Kidney (tissue), 14 donors: ENCODE data around the gene SLC7A1. TPM values are rescaled to one million over a fixed set of nuclear protein-coding genes. Genes with fewer than 3 reads are reported as not detected.

Source experiments
- DNase-seq, 5 donors: peaks; one replicate each; pipeline ENCODE4 v3.0.0-alpha.2; 2013 to 2020
- FAIRE-seq: peaks from 2 replicates; lab custom pipeline; 2012; peaks lifted over from hg19 to GRCh38; lab: Jason Lieb, UNC
- H3K27ac ChIP-seq, 2 donors: one replicate each; pipeline ENCODE4 v1.7.0; 2013; ENCODE audit warnings: low read depth in 2 of 2, low read length in 2 of 2, inconsistent platforms in 1 of 2
- H3K27me3 ChIP-seq: one replicate; pipeline ENCODE4 v1.7.1; 2013; ENCODE audit warnings: low read length, inconsistent platforms; ENCODE audit not compliant: control insufficient read depth, insufficient read depth
- H3K36me3 ChIP-seq, 3 donors: one replicate each; pipeline versions ENCODE4 v1.7.0 to v1.7.1; 2013; ENCODE audit warnings: low read length in 3 of 3, control low read depth in 1 of 3, inconsistent platforms in 1 of 3; ENCODE audit not compliant: insufficient read depth in 3 of 3, control insufficient read depth in 2 of 3
- H3K4me1 ChIP-seq, 3 donors: one replicate each; pipeline versions ENCODE4 v1.7.0 to v1.7.1; 2013; ENCODE audit warnings: low read length in 3 of 3, inconsistent platforms in 1 of 3, low read depth in 1 of 3; ENCODE audit not compliant: control insufficient read depth in 2 of 3, insufficient read depth in 2 of 3
- H3K4me3 ChIP-seq, 3 donors: one replicate each; pipeline versions ENCODE4 v1.7.0 to v1.8.1; 2013; ENCODE audit warnings: low read length in 3 of 3, control low read depth in 1 of 3, inconsistent platforms in 1 of 3
- H3K9ac ChIP-seq, 3 donors: one replicate each; pipeline versions ENCODE4 v1.7.0 to v1.7.1; 2013; ENCODE audit warnings: low read length in 3 of 3, control low read depth in 1 of 3, inconsistent platforms in 1 of 3
- H3K9me3 ChIP-seq, 3 donors: one replicate each; pipeline versions ENCODE4 v1.7.0 to v1.7.1; 2013; ENCODE audit warnings: low read length in 3 of 3, control low read depth in 1 of 3, inconsistent platforms in 1 of 3; ENCODE audit not compliant: control insufficient read depth in 2 of 3, insufficient read depth in 1 of 3
- intact Hi-C: fragments of 100-400 bp; cut with DNase I; formaldehyde crosslinking; loops from one replicate; pipeline ENCODE4 v1.11.1; 2022
- polyA plus RNA-seq: library from polyadenylated mRNA; stranded (reverse); fragments of 350-450 nt; fragmentation: Illumina TruSeq; extraction: RNeasy Lipid Tissue Mini Kit (QIAGEN cat#74804); gene quantifications from one replicate; pipeline ENCODE4 v1.2.3, GENCODE V29; 2014; ENCODE audit warnings: low read depth, low replicate concordance; ENCODE audit not compliant: insufficient read depth
- total RNA-seq: library from RNA; stranded (reverse); fragmentation: NEBNext Ultra II Directional; extraction: Animal tissue kit (Norgen Biotek cat#: 25700); gene quantifications from one replicate; pipeline ENCODE4 v1.2.1, GENCODE V29; 2021
- TF ChIP-seq, protein P1 (sequence below): IDR thresholded peaks from 3 replicates; pipeline ENCODE4 v1.5.1; 2012; ENCODE audit warnings: mild to moderate bottlenecking, moderate library complexity, borderline replicate concordance; ENCODE audit not compliant: insufficient read depth; ENCODE audit errors: extremely low read depth
- donor health status: control.
- donor health status: control.
- donor health status: control.
- donor health status: control.
- donor health status: control.
- donor health status: DM: yes; HTN: yes; CAD: no.
- donor health status: Normal renal cell carcinoma (clear cell type).

The SLC7A1 gene
- total and polyA plus RNA-seq, 2 donors from 2014 or later: 2.8 to 64.5 TPM

DNA sequence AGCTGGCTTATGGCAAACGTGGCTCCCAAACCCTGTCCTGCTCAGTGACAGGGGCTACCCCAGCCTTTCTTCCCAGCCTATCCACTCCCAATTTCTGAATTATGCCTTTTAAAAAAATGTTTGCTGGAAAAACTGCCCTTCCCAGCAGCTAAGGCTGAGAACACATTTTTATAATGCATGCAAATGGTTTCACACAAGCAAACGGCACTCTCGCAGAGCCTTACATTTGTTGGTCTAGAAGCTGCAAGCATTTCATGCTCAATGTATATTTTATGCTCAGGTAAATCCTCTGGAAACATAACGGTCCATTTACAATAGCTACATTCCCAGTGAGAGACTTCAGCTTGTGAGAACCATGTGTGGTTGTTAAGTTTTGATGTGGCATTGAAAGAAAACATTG is 61.4 kb downstream of the SLC7A1 start:
- TF ChIP-seq, protein P1, sequence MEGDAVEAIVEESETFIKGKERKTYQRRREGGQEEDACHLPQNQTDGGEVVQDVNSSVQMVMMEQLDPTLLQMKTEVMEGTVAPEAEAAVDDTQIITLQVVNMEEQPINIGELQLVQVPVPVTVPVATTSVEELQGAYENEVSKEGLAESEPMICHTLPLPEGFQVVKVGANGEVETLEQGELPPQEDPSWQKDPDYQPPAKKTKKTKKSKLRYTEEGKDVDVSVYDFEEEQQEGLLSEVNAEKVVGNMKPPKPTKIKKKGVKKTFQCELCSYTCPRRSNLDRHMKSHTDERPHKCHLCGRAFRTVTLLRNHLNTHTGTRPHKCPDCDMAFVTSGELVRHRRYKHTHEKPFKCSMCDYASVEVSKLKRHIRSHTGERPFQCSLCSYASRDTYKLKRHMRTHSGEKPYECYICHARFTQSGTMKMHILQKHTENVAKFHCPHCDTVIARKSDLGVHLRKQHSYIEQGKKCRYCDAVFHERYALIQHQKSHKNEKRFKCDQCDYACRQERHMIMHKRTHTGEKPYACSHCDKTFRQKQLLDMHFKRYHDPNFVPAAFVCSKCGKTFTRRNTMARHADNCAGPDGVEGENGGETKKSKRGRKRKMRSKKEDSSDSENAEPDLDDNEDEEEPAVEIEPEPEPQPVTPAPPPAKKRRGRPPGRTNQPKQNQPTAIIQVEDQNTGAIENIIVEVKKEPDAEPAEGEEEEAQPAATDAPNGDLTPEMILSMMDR: no peak
- intact Hi-C loops: no loop called here
- DNase-seq: no peak
- FAIRE-seq: no peak
- Histone ChIP-seq H3K9me3 (no peaks in the 10 kb centered on the region), H3K4me1 (no peaks in the 10 kb centered on the region), H3K27me3 (no peaks in the 10 kb centered on the region), H3K27ac (no peak overlapping the region), H3K36me3 (no peaks in the 10 kb centered on the region), H3K9ac (no peak overlapping the region), H3K4me3 (no peak overlapping the region)

GRCh38 chr13:29532821-29533220 is 62.7 kb downstream of the SLC7A1 start:
- Histone ChIP-seq H3K4me1 (no peaks in the 10 kb centered on the region), H3K9me3 (no peaks in the 10 kb centered on the region), H3K27me3 (no peaks in the 10 kb centered on the region), H3K4me3 (no peak overlapping the region), H3K27ac (no peak overlapping the region), H3K9ac (no peak overlapping the region), H3K36me3 (no peaks in the 10 kb centered on the region)
- FAIRE-seq (no peak), DNase-seq (no peak)
- TF ChIP-seq, protein P1: no peak
- intact Hi-C loops: no loop called here

- intact Hi-C loops: no loop called here
- H3K36me3 ChIP-seq: no peaks in the 10 kb centered on the region
- H3K27me3 ChIP-seq: no peaks in the 10 kb centered on the region
- no peak for DNase-seq
- FAIRE-seq: no peak
- H3K4me1 ChIP-seq: no peaks in the 10 kb centered on the region
- H3K9me3 ChIP-seq: no peaks in the 10 kb centered on the region
- TF ChIP-seq, protein P1: no peak
- H3K27ac ChIP-seq: no peak overlapping the region
- no peak overlapping the region for H3K4me3 ChIP-seq
- no peak overlapping the region for H3K9ac ChIP-seq
Measured at GRCh38 chr13:29532116-29532515, 63.4 kb downstream of the SLC7A1 start.

GRCh38 chr13:29530901-29531300 is 64.6 kb downstream of the SLC7A1 start:
- Histone ChIP-seq H3K27me3 (no peaks in the 10 kb centered on the region), H3K4me1 (no peaks in the 10 kb centered on the region), H3K4me3 (no peak overlapping the region), H3K27ac (no peak overlapping the region), H3K36me3 (no peaks in the 10 kb centered on the region), H3K9ac (no peak overlapping the region), H3K9me3 (no peaks in the 10 kb centered on the region)
- TF ChIP-seq, protein P1: no peak
- intact Hi-C loops: no loop called here
- FAIRE-seq (no peak), DNase-seq (no peak)
